Hematopoietic multipotent progenitor cell treated with erythropoietin and hydrocortisone succinate and interleukin-3 and kit ligand, for 4 days (in vitro differentiated cells): ENCODE results near the gene POLR3E.

ENCODE experiments used
- DNase-seq: peaks from one replicate; pipeline ENCODE4 v3.0.0-alpha.2; 2015

POLR3E gene, protein sequence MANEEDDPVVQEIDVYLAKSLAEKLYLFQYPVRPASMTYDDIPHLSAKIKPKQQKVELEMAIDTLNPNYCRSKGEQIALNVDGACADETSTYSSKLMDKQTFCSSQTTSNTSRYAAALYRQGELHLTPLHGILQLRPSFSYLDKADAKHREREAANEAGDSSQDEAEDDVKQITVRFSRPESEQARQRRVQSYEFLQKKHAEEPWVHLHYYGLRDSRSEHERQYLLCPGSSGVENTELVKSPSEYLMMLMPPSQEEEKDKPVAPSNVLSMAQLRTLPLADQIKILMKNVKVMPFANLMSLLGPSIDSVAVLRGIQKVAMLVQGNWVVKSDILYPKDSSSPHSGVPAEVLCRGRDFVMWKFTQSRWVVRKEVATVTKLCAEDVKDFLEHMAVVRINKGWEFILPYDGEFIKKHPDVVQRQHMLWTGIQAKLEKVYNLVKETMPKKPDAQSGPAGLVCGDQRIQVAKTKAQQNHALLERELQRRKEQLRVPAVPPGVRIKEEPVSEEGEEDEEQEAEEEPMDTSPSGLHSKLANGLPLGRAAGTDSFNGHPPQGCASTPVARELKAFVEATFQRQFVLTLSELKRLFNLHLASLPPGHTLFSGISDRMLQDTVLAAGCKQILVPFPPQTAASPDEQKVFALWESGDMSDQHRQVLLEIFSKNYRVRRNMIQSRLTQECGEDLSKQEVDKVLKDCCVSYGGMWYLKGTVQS

DNA sequence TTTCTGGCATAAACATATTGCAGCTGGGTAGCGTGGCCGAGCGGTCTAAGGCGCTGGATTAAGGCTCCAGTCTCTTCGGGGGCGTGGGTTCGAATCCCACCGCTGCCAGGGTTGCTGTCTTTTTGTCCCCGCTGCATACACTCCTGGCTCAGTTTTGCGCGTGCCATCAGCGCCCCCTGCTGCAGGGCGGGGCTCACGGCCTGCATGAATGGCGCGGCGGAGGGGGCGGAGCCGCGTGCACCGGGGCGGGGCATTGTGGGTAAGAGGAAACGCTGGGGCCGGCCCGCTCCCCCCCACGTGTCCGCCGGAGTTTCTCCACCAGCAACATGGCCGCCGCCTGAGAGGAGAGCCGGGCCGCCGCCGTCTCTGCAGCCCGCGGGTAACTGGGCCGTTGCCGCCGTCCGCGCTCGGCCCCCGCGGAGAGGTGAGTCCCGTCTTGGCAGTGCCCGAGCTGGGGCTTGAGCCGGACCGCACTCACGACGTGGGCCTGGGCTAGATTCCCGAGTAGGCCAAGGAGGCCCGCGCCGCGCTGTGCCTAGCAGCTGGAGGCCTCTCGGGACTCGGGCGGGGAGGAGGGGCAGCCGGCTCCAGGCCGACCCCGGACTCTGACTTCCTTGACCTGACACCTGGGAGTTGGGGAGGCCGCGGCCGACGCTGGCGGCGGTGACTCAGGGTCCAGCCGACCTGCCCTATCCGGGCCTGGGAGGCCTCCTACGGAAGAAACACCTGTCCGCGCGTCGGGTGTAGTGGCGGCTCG is at the start of gene POLR3E:
Gene POLR3E, plus strand, starts transcription at position 296 of the 757 bp plus-strand sequence. CDS start 5,560 bp downstream, outside the sequence.
- peak; percentile 99 for DNase-seq

DNA sequence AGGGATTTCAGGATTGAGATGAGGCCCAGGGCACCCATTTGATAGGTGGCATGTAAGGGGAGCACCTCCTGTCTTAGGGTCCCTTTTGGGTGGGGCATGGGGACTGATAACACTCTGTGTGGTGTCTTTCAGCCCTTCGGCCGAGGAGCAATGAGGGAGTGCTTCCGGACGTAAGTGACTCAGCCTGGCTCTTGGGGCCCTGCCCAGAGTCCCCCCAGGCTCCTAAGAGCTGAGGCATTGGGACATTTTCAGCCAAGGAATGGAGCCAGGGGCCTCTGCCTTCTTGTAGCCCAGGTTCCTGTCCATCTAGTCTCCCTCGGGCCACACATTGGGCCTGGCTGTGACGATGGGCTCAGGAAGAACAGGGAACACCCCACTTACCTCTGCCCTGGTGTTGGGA is 46.7 kb upstream of the POLR3E start:
- no peak for DNase-seq

DNA sequence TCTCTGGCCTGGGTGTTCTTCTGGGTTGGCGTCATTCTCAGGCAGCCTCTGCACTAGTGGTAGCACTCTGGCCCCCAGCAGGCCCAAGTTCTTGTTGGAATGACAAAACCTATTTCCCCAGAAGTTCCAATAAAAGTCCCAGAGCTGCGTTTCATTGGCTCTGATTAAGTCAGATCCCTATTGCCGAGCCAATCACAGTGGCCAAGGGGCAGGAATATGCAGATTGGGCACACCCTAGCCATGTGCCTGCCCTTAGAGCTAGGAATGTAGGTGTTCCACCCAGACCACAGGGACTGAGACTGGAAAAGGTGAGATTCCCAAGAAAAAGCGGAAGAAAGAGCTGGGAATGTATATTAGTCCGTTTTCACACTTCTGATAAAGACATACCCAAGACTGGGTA is 44.9 kb upstream of the POLR3E start:
- no peak for DNase-seq

DNA sequence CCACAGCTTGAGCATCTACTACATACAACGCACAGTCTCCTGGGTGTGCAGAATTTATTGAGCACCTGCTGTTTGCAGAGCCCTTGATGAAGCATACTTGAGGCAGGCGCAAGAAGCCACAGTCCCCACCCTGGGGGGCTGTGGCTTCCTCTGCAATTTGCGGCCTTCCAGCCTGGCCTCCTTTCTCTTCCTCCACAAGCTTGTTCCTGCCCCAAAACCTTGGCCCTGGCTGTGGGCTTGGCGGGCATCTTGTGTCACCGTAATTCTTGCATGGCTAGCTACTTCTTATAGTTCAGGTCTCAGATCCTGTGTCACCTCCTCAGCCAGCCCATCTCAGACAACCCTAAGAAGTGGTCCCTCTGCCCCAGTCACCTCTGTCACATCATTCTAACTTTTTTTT is 43.9 kb upstream of the POLR3E start:
- DNase-seq, result no peak

DNA sequence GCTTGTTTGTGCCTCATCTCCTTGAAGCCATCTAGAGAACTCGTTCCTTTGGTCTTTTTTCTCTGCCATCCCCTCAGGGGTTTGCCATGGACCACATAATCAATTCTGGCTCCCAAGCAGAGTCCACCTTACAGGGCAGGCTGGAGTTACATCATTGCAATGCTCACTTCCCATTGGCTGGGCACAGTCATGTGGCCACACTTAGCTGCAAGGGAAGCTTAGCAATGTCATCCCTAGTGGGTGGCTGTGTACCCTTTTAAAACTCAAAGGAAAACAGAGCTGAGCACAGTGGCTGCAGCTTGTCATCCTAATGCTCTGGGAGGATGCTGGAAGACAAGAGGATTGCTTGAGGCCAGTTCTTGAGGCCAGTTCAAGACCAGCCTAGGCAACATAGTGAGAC is 41.9 kb upstream of the POLR3E start:
- no peak for DNase-seq

DNA sequence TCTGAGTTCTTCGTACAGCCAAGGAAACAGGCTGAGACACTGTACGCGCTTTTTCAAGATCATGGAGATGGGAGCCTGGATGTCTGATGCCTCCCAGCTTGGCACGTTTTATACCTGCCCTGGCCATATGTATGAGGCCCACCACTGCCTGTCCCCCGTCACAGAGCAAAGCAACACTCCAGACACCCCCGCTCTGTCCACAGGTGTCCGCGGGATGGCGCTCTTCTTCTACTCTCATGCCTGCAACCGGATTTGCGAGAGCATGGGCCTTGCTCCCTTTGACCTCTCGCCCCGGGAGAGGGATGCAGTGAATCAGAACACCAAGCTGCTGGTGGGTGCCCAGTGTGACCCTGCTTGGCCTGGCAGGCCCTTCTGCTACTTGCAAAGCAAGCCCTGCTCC is 39.8 kb upstream of the POLR3E start:
- no peak for DNase-seq

DNA sequence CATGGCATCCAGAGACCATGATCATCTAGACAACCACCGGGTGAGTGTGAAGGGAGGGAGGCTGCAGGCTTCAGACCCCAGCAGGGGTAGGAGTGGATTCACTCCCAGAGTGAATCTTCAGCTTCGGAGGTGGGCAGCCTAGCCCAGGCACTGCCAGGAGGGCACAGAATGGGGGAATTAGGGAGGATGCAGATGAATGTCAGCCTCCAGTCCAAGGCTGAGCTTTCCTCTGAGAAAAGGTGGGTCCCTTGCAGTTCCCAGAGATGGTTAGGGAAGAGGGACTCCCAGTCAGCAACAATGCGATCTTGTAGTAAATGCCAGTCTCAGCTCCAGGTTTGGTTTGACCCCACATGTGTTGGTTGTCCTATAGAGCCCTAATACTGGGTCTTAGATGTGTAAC is 36.7 kb upstream of the POLR3E start:
- no peak for DNase-seq

DNA sequence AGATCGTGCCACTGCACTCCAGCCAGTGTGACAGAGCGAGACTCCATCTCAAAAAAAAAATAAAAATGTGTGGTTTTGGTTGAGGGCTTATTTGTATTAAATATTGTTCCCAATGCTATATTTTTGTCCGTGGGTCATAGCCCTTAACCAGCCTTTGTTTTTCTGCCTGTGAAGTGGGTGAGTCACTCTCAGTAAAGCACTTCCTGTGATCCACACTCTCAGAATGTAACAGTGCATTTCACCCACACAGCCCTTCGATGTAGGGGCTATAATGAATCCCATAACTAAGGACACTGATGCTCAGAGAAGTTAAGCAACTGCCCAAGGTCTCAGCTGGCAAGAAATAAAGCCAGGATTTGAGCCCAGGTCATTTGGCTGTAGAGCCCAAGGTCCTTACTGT is 34.7 kb upstream of the POLR3E start:
- DNase-seq, result no peak

DNA sequence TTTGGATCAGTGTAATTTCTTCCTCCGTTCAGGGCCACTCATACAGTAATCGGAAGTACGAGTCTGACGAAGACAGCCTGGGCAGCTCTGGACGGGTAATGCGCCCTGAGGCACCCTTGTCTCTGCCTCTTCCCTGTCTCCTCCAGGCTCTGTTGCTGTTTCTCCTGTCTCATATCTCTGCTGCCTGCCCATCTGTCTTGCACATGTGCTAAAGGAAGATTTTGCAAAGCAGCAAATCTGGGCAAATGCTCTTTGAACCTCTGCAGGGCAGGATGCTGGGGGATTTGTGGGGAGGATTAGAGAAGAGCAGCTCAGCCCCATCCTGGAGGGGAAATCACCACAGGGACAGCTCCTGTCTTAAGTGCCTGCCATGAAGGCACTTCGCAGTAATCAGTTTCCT is 32.4 kb upstream of the POLR3E start:
- no peak for DNase-seq

DNA sequence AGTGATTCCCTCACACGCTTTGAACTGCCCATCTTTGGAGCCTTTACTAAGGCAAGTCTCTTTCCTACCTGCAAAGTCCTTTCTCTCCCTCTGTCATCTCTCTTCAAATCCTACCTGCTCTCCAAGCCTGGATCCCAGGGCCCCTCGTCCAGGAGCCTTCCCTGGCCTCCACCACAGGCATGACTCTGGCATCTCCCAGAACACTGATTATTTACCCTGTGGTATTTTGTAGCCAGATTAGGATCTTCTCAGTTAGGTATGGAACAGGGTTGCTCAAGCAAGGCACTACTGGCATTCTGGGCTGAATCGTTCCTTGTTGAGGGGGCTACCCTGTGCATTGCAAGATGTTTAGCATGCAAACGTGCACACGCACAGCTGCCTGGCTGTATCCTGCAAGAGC is 31.9 kb upstream of the POLR3E start:
- no peak for DNase-seq

DNA sequence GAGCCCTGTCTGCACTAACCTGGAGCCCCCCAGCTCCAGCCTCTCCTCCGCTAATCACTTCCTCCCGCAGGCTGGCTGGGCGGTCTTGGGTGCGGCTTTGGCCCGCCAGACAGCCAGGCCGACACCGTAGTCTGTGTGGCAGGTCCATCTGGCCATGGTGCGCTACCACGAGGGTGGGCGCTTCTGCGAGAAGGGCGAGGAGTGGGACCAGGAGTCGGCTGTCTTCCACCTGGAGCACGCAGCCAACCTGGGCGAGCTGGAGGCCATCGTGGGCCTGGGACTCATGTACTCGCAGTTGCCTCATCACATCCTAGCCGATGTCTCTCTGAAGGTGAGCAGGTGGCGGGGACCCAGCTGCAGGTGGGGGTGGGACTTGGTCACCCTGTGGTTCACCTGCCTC is 30.7 kb upstream of the POLR3E start:
- no peak for DNase-seq

DNA sequence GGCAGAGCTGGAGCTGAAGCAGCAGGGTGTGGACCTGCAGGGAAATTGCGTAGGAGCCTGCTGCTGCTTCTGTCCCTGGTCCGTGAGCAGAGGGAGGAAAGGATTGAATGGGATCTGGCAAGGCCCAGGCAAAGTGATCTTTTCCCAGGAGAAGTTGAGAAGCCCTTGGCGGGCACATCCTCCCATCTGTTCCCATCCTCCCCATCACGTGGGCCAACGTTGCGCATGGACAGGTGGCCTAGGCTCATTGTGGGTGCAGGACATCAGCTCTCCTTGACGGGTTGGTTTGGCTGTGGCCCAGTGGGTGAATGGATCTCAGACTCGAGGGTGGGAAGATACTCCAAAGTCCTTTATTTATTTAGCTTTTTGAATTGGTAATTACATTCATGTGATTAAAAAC is 29.4 kb upstream of the POLR3E start:
- no peak for DNase-seq

DNA sequence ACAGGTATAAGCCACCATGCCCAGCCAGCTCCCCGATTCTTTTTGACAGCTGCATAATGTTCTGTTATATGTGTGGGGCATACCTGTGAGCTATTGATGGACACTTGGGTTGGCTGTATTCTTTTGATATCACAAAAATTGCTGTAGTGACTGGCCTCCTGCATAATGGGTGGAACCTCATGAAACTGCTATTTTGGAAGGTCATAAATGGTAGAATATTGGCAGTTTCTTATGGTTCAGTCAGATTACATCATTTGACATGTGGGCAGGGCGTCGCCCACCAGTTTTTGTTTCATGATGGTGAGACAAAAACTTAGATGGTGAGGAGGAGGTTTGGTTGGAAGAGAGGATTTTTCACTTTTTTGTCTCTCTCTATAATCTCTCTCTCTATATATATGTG is 26.7 kb upstream of the POLR3E start:
- DNase-seq, result peak; percentile 43

DNA sequence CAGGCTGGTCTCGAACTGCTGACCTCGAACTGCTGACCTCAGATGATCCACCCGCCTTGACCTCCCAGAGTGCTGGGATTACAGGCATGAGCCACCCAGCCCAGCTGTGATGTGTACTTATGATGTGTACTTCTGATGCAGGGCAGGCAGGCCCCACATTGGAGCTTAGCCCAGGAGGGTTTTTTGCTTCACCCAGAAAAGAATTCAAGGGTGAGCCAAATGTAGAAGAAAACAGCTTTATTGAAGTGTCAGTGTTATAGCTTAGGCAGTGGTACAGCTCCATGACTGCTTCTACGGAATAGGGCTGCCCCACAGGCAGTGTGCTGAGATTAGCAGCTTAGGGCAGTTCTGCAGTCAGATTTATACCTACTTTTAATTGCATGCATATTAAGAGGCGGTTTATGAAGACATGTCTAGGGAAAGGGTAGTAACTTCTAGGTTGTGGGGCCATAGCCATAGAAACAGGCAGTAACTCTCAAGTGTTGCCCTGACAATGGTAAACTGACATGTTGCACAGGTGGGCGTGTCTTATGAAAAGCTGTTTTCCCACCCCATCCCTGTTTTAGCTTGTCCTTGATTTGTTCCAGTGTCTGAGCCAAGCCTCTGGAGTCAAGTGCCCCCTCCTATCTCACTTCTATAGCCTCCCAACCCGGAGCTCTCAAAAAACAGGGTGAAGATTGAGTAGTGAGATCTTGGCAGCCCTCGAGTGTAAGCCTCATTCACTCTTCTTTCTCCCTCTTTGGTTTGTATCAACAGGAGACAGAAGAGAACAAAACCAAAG is 24.1 kb upstream of the POLR3E start:
- no peak for DNase-seq

DNA sequence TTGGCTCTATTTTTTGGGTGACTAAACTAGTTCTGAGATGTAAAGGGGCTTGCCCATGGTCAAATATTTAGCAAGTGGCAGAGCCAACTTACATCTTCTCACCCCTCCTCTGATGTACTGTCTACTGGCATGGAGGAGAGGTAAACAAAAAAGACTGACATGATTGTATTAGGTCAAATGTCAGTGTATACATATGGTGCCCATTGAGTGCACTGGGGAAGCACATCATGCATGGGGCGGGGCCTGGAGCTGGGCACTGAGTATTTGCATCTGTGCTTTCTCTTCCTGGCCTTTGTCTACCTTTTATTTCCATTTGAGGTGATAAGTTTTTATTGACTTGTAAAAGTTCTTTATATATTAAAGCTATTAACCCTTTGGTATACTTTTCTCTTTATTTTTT is 22.3 kb upstream of the POLR3E start:
- DNase-seq, result no peak

DNA sequence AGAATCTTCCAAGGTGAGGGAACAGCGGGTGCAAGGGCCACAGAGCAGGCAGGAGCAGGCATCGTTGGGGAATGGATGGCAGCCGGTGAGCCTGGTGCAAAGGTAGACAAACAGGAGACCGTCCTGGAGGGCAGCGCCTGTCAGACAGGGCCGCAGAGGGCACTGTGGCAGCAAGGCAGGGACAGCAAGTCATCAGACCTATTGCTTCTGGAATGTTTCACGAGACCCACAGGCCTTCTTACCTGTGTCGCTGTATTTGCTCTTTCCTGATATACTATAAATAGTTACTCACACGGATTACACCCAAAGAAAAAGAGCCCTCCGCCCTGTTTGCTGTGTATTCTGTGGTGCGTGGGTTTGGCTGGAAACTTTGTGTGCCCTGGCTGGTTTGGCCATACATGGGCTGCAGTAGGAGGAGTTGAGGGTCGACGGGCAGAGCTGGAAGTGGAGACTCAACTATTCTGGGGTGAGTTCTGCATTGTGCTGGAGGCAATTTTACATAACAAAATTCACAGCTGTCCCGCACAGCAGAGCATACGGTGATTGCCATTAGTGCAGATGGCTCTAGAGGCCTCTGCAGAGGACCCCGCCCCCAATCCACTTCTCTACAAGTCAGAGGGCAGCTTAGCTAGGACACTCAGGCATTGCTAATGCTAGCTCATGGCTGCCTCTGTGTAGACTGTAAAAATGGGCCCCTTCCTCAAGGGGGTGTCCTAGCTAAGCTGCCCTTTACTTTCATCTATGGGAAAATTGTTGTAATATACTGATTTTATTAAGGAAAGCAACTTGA is 18.6 kb upstream of the POLR3E start:
- DNase-seq, result no peak

DNA sequence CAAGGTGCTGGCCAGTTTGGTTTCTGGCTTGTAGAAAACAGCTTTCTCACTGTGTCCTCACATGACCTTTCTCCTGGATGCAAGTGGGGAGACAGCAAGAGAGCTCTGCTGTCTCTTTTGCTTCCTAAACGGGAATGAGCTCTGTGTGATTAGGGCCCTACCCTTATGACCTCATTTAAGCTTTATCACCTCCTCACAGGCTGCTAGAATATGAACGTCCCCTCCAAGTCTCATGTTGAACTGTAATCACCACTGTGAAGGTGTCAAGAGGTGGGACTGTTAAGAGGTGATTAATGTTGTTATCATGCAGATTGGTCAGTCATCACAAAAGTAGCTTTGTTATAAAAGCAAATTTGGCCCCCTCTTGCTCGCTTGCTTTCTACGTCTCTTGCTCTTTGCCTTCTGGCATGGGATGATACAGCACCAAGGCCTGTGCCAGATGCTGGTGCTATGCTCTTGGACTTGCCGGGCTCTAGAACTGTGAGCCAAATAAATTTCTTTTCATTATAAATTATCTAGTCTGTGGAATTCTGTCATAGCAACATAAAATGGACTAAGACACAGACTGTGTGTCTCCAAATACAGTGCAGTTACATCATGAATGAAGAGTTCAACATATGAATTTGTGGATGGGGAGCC is 14.8 kb upstream of the POLR3E start:
- peak; percentile 88 for DNase-seq

DNA sequence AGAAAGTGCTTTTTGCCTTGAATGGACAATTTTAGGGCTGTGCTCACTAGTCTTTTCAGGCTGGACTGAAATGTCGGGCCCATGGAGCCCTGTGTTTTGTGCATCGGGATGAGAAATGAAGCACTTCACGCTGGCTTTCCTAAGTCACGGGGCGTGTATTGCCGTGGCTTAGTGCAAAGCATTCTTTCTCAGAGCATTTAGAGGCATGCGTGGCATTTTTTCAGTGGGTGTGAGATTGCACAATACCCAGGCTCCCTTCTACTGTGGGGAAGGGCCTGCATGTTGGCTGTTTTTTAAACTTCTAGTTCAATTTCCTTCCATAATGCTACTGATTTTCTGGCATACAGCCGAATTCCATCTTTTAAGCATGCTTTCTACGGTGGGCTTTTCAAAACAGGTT is 12.6 kb upstream of the POLR3E start:
- DNase-seq, result no peak

DNA sequence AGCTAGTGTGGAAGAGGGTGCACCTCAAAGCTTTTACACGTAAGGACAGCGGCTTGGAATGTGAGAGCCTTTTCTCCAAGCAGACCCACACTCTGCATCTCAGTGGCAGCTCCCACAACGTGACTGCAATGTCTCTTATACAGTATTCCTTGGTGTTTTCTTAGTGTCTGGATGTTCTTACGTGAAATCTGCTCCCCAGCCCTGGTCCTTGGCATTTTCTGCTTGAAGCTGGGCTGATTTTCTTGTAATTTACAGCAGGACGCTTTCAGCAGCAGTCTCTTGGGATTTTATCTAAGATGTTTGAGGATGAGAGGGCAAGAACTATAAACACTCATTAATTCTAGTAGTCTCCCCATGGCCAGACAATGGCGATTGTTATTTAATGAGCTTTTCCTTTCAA is 12.1 kb upstream of the POLR3E start:
- DNase-seq, result no peak

DNA sequence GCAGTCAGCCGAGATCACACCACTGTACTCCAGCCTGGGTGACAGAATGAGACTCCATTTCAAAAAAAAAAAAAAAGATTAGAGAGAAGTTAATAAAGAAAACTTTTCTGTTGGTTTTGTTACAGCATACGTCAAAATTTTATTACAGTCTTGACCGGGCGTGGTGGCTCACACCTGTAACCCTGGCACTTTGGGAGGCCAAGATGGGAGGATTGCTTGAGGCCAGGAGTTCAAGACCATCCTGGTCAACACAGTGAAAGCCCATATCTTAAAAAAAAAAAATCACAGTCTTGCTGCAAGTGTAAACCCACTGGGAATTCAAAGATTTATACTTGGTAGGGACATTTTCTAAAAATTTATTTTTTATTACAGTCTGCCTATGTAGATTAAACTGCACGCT is 6.2 kb upstream of the POLR3E start:
- DNase-seq, result no peak

DNA sequence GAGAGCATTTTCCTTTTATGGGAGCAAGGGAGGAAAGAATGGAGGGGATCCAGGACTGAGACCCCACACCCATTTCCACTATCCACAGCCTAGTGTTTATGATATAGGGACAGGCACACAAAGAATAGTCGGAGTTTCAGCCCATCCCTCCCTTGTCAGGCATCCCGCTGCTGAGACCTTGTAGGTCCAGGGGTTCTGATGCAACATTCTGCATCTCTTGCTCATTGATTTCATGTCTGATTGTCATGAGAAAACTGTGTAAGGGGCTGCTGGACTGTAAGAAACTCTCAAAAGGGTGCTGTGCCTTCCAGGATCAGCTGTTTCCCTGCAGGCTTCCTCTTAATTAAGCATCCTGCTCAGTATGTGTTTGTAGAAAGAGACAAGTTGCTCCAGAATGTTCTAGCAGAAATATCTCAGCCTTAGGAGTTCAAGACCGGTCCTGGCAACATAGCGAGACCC is 5.3 kb upstream of the POLR3E start:
- DNase-seq, result no peak

DNA sequence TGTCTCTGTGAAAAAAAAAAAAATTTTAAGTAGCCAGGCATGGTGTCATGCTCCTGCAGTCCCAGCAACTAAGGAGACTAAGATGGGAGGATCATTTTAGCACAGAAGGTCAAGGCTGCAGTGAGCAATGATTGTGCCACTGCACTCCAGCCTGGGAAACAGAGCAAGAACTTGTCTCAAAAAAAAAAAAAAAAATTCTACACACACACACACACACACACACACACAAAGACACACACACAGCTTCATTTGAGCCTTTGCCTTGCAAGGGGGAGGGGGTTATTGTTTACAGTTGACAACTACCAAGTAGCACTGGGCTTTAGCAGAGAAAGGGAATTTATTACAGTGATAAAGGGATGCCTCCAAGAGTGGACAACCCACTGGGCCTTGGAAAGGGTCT is 4.9 kb upstream of the POLR3E start:
- DNase-seq, result no peak
